Germinal center (tissue), 1 donor: ENCODE data around the gene MED13L.

ENCODE experiments used
- DNase-seq: peaks from one replicate; pipeline ENCODE4 v3.0.0; 2012; ENCODE audit warnings: mixed read lengths, low spot score

The MED13L gene

GRCh38 chr12:116276652-116277466, 634 bp downstream of the MED13L start:
- DNase-seq, result peak; percentile 63

- DNase-seq, result no peak
These were observed 2.7 kb downstream of the MED13L start for GRCh38 chr12:116274551-116275375.

GRCh38 chr12:116273813-116274550, 3.5 kb downstream of the MED13L start:
- no peak for DNase-seq

- no peak for DNase-seq
These were observed 9.5 kb downstream of the MED13L start for GRCh38 chr12:116267948-116268347.

GRCh38 chr12:116266631-116267349, 10.7 kb downstream of the MED13L start:
- no peak for DNase-seq

GRCh38 chr12:116266168-116266601, 11.3 kb downstream of the MED13L start:
- DNase-seq, result no peak

GRCh38 chr12:116265351-116266147, 11.9 kb downstream of the MED13L start:
- no peak for DNase-seq

- DNase-seq, result no peak
These were observed 12.9 kb downstream of the MED13L start for GRCh38 chr12:116264525-116265070.

- DNase-seq, result no peak
These were observed 13.6 kb downstream of the MED13L start for GRCh38 chr12:116263844-116264243.

GRCh38 chr12:116263431-116263830, 14.1 kb downstream of the MED13L start:
- DNase-seq, result no peak

- DNase-seq, result no peak
These were observed 14.8 kb downstream of the MED13L start for GRCh38 chr12:116262741-116263140.

GRCh38 chr12:116261525-116262100, 15.9 kb downstream of the MED13L start:
- DNase-seq, result no peak

- DNase-seq, result no peak
These were observed 17.5 kb downstream of the MED13L start for GRCh38 chr12:116259800-116260577.

GRCh38 chr12:116257826-116258225, 19.7 kb downstream of the MED13L start:
- DNase-seq, result no peak

- no peak for DNase-seq
These were observed 20.3 kb downstream of the MED13L start for GRCh38 chr12:116257215-116257614.

- DNase-seq, result no peak
These were observed 27.6 kb downstream of the MED13L start for GRCh38 chr12:116249938-116250337.

- no peak for DNase-seq
These were observed 28.6 kb downstream of the MED13L start for GRCh38 chr12:116248930-116249329.

- no peak for DNase-seq
These were observed 29.1 kb downstream of the MED13L start for GRCh38 chr12:116248433-116248832.

GRCh38 chr12:116247377-116247776, 30.1 kb downstream of the MED13L start:
- DNase-seq, result no peak
